ENCODE data around the gene ZNF668. TPM values are rescaled to one million over a fixed set of nuclear protein-coding genes. Genes with fewer than 3 reads are reported as not detected.

ZNF668 gene
- total and polyA plus RNA-seq, 2 of the 13 experiments (the other 11 are each of a cell fraction or from before 2014, with no cell fraction given): 3.8 to 9.8 TPM

DNA sequence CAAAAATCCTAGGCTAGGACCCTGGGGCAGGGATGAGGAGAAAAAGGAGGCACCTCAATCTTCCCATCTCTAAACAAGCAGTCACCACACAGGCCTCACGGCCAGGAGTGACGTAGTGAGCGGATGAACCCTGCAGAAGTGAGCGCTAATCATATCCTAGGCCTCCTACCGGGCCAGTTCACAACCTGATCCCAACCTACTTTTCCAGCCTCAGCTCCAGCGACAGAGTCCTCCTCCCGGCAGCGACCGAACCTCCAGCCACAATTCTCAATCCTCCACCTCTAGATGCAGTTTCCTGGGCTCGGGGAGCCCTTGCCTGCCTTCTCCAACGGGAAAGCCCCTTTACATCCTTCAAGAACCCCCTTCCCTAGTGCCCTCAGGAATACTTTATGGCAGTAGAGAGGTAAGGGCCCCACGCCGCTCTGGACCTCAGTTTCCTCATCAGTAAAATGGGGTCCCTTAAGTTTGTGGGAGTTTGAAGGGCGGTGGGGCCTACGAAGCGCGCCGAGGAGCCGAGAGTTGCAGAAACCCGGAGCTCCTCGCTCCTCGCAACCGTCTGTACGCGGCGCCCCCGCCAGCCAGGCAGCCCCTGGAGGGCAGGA lies 1.4 kb downstream of the ZNF668 start (continued):
- TF ChIP-seq, protein P1, sequence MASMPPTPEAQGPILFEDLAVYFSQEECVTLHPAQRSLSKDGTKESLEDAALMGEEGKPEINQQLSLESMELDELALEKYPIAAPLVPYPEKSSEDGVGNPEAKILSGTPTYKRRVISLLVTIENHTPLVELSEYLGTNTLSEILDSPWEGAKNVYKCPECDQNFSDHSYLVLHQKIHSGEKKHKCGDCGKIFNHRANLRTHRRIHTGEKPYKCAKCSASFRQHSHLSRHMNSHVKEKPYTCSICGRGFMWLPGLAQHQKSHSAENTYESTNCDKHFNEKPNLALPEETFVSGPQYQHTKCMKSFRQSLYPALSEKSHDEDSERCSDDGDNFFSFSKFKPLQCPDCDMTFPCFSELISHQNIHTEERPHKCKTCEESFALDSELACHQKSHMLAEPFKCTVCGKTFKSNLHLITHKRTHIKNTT (CRISPR knock-in tag; IDR thresholded peaks at IDR 0.05): no peak
- no peak for TF ChIP-seq HNF4G (IDR thresholded peaks at IDR 0.05; ENCODE audit: borderline replicate concordance, low read depth, low read length)
- no peak for TF ChIP-seq HNF4G (CRISPR knock-in tag; IDR thresholded peaks at IDR 0.05; ENCODE audit: borderline replicate concordance, low read depth)
- TF ChIP-seq ZNF878 (CRISPR knock-in tag; IDR thresholded peaks at IDR 0.05): no peak
- TF ChIP-seq ZNF614 (CRISPR knock-in tag; IDR thresholded peaks at IDR 0.05; ENCODE audit: borderline replicate concordance): no peak
- no peak for TF ChIP-seq NFRKB (IDR thresholded peaks at IDR 0.05)
- TF ChIP-seq, protein P2, sequence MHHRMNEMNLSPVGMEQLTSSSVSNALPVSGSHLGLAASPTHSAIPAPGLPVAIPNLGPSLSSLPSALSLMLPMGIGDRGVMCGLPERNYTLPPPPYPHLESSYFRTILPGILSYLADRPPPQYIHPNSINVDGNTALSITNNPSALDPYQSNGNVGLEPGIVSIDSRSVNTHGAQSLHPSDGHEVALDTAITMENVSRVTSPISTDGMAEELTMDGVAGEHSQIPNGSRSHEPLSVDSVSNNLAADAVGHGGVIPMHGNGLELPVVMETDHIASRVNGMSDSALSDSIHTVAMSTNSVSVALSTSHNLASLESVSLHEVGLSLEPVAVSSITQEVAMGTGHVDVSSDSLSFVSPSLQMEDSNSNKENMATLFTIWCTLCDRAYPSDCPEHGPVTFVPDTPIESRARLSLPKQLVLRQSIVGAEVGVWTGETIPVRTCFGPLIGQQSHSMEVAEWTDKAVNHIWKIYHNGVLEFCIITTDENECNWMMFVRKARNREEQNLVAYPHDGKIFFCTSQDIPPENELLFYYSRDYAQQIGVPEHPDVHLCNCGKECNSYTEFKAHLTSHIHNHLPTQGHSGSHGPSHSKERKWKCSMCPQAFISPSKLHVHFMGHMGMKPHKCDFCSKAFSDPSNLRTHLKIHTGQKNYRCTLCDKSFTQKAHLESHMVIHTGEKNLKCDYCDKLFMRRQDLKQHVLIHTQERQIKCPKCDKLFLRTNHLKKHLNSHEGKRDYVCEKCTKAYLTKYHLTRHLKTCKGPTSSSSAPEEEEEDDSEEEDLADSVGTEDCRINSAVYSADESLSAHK (CRISPR knock-in tag; IDR thresholded peaks at IDR 0.05; ENCODE audit: borderline replicate concordance): no peak
- TF ChIP-seq TAF1 (CRISPR knock-in tag; IDR thresholded peaks at IDR 0.05): no peak
- TF ChIP-seq, protein P3, sequence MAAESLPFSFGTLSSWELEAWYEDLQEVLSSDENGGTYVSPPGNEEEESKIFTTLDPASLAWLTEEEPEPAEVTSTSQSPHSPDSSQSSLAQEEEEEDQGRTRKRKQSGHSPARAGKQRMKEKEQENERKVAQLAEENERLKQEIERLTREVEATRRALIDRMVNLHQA (CRISPR knock-in tag; IDR thresholded peaks at IDR 0.05): no peak
- no peak for TF ChIP-seq ZNF446 (CRISPR knock-in tag; IDR thresholded peaks at IDR 0.05)
- 0 out of 2 replicates have a peak, but pooled peaks have one; percentile 17 for TF ChIP-seq SATB2 (CRISPR knock-in tag; IDR thresholded peaks at IDR 0.05)
- TF ChIP-seq SNRNP70 (IDR thresholded peaks at IDR 0.05; ENCODE audit: low read depth, low read length): no peak
- TF ChIP-seq ZNF253 (CRISPR knock-in tag; IDR thresholded peaks at IDR 0.05; ENCODE audit: borderline replicate concordance): no peak
- no peak for TF ChIP-seq SOX13 (IDR thresholded peaks at IDR 0.05)
- TF ChIP-seq SOX13 (CRISPR knock-in tag; conservative IDR thresholded peaks at IDR 0.05 in 1 of 2, IDR thresholded peaks at IDR 0.05 in 1 of 2): no peak
- no peak for TF ChIP-seq SALL2 (CRISPR knock-in tag; IDR thresholded peaks at IDR 0.05)
- peak; percentile 25; the same call in 1 of the 2 replicates for TF ChIP-seq RORA (CRISPR knock-in tag; IDR thresholded peaks at IDR 0.05)
- TF ChIP-seq, protein P4, sequence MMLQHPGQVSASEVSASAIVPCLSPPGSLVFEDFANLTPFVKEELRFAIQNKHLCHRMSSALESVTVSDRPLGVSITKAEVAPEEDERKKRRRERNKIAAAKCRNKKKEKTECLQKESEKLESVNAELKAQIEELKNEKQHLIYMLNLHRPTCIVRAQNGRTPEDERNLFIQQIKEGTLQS (CRISPR knock-in tag; IDR thresholded peaks at IDR 0.05): no peak
- no peak for TF ChIP-seq ZNF143 (CRISPR knock-in tag; IDR thresholded peaks at IDR 0.05)
- TF ChIP-seq, protein P5, sequence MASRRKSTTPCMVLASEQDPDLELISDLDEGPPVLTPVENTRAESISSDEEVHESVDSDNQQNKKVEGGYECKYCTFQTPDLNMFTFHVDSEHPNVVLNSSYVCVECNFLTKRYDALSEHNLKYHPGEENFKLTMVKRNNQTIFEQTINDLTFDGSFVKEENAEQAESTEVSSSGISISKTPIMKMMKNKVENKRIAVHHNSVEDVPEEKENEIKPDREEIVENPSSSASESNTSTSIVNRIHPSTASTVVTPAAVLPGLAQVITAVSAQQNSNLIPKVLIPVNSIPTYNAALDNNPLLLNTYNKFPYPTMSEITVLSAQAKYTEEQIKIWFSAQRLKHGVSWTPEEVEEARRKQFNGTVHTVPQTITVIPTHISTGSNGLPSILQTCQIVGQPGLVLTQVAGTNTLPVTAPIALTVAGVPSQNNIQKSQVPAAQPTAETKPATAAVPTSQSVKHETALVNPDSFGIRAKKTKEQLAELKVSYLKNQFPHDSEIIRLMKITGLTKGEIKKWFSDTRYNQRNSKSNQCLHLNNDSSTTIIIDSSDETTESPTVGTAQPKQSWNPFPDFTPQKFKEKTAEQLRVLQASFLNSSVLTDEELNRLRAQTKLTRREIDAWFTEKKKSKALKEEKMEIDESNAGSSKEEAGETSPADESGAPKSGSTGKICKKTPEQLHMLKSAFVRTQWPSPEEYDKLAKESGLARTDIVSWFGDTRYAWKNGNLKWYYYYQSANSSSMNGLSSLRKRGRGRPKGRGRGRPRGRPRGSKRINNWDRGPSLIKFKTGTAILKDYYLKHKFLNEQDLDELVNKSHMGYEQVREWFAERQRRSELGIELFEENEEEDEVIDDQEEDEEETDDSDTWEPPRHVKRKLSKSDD (CRISPR knock-in tag; IDR thresholded peaks at IDR 0.05; ENCODE audit: low read depth): no peak
- TF ChIP-seq AGO1 (IDR thresholded peaks at IDR 0.05; ENCODE audit: low read depth, low read length, poor library complexity, severe bottlenecking): no peak
- TF ChIP-seq, protein P6, sequence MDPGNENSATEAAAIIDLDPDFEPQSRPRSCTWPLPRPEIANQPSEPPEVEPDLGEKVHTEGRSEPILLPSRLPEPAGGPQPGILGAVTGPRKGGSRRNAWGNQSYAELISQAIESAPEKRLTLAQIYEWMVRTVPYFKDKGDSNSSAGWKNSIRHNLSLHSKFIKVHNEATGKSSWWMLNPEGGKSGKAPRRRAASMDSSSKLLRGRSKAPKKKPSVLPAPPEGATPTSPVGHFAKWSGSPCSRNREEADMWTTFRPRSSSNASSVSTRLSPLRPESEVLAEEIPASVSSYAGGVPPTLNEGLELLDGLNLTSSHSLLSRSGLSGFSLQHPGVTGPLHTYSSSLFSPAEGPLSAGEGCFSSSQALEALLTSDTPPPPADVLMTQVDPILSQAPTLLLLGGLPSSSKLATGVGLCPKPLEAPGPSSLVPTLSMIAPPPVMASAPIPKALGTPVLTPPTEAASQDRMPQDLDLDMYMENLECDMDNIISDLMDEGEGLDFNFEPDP (CRISPR knock-in tag; conservative IDR thresholded peaks at IDR 0.05): no peak

Measured in HepG2 (cell line).